NCI-H1694 treated with DMSO at 0.1 percent for 48 hours (cell line): ENCODE measurements around the gene KIF21B.

Experiments
- DNase-seq: peaks from one replicate; lab custom pipeline; 2025; lab: John Stamatoyannopoulos, UW

KIF21B gene

DNA sequence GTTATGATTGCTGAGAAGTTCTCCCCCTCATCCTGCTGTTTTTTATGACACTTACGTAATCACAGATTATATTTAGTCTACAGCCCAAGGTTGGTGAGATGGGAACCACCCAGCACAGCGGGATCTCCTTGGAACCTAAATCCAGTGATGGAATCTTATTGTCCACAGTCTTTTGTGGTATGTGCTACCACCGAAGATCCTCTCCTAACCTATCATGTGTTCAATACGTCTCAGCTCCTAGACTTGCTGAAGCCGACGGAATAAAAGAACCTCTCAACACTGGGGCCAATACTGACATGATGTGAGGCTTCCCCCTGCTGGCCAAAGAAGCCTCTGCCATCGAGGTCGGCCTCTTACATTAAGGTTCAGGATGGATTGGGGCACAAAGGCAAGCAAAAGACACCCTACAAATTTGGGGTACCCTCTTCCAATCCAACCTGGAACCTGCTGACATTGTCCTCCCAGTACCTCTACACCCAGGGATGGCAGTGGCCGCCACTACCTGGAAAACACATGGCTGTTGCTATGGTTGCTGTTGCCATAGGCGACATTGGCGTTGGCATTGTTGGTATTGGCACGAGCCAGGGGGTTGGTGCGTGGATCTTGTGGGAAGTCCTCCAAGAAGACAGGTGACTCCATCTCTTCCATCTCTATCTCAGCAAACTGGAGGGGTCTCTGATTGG is 19.4 kb upstream of the KIF21B start:
- peak; percentile 71 for DNase-seq

DNA sequence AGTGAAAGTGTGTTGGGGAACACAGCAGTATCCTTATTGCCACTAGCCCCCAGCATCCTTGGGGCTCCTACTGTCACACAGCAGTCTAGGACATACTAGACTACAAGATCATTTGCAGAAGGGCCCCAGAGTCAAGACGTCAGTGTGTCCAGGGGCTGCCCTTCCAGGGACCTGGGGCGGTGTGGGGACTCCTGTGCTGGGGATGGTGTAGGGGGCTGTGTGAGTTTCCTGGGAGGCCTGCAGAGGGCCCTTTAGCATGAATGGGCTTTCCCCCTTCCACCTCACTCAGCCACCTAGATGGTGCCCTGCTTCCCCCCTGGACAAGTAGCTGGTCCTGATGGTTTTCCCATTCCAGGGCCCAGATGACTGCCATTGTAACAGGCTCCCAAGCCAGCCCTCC is 17.5 kb upstream of the KIF21B start:
- no peak for DNase-seq

DNA sequence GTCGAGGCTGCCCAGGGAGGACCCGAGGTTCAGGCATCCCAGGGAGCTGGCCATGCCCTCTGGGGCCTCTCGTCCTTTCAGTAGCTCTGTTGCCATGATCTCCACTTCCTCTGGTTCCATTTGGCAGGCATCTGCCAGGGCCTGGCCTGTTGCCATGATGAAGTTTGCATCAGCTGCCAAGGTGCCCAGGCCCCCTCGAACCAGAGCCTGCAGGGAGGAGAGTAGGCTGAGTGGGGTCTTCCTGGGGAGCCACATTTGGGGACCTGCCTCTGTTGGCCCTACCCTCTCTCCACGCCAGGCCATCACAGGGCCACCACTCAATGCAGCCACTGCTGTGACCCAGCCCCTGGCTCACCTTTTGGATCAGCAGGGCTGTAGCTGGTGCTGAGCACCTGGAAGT is 16.4 kb upstream of the KIF21B start:
- peak; percentile 51 for DNase-seq

DNA sequence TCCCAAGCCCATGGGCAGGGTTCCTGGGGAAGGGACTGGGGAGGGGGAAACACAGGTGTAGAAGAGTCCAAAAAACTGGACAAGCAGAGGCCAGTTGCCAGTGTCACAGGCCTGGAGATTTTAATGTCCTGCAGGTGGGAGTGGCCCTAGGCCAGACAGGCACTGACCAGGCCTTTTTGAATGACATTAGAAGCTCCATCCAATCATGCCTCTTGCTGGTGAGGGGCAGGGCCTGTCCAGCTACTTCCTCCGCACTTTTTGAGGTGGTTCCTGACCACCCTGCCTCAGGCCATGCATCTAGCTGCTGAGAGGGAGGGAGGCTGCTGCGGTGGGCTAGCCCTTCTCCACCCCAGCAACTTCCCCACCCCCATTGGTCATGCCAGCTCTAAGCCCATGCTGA is 15.9 kb upstream of the KIF21B start:
- DNase-seq: no peak

DNA sequence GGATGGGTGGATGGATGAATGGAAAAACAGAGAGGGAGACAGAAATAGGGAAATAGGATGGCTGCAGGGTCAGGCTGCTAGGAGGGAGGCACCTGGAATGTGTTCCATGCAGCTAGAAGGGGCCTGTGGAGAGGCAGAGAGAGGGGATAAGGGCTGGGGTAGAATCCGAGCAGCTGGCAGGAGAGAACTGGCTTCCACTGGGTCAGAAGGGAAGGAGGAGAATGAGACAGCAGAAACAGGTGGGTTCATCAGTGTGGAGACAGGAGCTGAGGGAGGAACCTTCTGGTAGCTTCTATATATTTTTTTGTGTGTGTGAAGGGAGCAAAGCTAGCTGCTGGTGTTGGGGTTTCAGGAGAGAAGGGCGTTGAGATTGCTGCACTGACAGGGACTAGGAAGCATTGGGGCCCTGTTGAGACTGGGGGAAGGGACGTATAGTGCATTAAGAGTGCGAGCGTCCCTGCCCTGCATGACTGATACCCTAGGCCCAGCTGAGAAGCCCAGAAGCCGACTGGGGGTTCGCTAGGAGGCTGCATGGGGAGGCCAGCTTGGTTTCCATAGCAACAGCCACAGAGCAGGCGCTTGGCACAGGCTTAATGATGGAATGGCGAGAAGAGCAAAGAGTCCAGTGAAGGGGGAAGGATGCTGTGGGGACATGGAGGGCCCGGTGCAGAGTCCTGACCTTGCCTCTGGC is 14.8 kb upstream of the KIF21B start:
- DNase-seq: no peak

DNA sequence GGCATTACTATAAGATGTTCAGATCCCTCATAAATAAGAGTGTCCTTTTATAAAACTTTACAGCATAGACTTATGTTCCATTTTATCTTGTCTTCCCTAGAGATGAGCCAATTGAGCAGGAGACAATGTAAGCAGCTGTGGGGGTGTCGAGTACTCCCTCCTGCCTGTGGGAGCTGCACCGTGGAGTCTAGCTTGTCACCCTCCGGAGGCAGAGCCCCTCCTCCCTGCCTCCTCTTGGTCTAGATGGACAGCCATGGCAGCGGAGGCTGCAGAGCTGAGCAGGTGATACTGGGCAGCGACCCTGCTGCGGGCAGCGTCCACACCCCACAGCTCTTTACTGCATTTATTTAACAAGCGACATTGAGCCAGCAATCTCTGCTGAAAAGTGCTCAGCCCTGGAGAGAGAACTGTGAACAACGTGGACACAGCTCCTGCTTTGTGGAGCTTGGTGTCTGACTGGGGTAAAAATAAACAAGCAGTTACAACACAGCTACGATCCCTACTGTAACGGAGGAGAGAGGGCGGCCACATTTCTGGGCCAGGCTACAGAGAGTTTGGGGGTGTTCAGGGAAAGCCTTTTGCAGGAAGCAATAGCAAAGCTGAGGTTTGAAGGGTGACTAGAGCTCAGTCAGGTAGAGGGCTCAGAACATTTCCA is 12.8 kb upstream of the KIF21B start:
- no peak for DNase-seq

DNA sequence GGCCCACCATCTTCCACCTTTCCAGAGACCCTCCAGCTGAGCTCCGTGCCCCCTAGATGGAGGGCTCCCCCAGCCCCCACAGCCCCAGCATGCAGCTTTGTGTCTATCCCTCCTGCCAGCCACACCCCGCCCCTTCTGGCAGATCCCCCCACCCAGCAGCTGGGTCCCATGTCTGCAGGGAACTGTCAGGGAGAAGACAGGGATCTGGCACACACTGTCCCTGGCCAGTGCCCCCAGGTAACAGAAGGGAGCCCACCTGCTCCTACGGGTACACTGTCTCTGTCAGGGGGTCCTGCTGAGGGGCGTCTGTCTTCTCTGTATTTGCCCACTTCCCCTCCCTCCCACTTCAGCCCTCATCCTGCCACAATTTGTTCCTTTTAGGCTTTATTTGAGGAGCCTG is 11.2 kb upstream of the KIF21B start:
- DNase-seq: no peak

DNA sequence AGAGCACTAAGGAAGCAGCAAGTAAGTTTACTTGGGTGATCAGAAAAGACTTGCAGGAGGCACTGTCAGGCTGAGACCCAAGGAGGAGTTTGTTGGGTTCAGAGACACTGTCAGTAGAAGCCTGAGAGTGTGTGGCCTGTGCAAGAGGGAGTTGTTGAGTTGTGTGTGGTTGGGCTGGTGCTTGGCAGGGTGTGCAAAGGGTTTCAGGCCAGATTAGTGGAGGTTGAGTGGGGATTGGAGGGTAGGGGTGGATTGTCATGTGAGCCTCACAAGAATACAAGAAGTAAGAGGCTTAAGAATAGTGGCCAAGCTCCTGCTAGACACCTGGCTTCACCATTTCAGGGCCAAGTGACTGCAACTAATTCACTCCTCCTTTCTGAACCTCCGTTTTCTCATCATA is 8.9 kb upstream of the KIF21B start:
- no peak for DNase-seq

DNA sequence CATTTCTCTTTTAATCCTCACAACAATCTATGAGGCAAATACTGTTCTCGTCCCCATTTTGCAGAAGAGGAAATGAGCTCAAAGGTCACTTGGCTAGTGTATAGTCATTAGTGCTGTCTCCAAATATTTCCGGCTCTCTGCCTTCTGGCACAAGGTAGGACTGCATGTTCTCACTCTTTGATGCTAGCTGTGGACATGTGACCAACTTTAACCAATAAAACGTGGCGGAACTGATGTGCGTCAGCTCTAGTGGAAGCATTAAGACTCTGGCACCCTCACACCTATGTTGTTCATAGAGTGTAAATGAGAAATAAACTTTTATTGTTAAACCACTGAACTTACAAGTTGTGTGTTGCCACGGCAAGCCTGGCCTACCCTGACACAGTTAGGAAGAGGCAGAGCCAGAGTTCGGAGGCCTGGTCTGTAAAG is 5.0 kb upstream of the KIF21B start:
- DNase-seq: no peak

DNA sequence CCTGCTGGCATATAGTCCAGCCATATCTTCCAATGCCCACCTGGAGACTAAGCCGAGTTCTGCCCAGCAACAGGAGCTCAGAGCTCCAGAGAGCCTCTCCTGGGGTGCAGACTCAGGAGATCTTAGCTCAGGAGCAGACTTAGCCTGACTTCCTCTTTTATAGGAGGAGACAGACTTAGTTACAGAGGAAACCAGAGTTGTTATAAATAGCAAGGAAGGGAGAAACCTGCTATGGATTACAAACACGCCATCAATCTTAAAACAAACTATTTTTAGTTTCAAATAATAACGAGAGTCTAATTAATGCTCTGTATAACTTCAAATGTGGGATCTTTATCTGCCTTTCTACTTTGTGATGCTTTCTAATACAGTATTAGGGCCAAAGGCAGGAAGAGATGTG is 3.3 kb upstream of the KIF21B start:
- DNase-seq: no peak

DNA sequence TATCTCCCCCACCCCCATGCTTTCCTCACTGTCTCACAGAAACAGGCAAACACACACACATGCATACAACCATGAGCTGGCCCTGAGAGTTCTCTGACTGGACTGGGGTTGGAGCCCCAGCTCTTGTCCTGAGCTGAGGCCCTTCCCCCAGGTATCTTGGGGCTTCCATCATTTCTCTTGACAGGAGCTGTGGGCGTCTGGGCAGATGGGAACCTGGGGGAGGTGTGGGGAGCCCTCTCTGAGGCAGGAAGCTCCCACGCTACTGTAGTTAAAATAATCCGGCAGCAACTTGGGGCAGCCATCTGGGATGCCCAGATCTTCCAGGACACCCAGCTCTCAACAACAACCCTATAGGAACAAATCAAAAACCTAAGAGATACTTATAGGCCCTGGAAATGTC is 2.7 kb upstream of the KIF21B start:
- DNase-seq: no peak

DNA sequence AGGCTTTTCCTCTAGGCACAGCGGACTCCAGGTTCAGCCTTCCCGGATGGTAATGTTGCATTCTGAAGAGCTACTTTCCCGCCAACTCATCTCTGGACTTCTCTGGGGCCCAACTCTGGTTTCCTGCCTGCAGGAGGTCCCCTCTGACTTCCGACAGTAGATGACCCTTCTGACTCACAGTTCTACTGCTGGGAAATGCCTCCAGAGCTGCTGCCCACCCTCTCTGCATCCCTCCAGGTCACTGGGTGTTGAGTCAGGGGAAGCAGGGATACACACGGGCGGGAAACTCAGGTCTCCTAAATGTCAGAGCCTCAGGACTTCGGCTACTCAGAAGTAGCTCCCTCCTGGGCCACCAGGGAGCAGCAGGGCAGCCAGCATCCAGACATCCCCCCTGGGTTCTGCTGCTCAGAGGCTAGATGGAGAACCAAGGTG is 2.1 kb upstream of the KIF21B start:
- peak; percentile 17 for DNase-seq

DNA sequence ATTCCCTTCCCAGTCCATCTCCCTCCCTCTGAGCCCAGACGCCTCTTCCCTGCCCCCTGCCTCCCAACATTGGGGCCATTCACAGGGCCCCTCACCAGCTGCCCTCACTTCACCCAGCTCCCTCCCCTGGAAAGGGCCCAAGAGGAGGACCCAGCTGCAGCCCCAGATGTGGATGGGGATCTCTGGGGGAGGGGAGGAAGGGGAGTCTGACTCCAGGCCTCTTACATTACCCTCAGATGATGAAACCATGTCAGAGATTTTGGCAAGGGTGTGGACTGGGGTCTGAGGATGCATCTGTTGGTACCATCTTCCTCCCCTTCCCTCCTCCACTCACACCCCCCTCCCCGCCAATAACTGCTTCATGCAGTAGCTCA is 1.1 kb upstream of the KIF21B start:
- DNase-seq: no peak

DNA sequence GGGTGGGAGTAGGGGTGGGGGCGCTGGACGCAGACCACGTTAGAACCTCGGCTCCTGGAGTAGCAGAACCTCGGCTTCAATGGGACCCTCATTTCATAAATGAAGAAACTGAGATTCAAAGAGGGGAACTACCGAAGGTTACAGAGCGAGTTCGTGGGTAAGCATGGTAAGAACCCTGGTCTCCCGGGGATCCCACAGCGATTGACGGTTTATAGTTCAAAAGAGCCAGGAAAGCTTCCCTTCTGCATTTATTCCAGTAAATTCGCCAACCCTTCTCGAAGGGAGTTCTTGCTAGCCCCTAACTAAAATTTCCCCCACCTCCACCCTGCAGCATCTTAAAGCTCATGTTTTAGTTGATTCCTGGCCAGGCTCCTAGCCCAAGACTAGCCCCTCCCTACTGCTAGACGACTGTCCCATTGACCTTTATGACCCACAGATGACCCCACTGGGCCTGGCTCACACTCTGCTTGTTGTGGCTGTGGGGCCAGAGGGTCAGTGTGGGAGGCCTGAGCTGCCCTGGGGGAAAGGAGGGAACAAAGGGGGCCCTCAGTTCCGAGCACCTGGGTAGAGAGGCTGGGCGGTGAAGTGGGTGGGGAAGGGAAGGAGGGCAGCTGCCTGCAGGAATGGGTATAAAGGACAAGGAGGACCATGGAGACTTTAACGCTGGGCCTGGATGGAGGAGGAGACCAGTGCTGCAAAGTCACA is 558 bp upstream of the KIF21B start:
- DNase-seq: no peak

DNA sequence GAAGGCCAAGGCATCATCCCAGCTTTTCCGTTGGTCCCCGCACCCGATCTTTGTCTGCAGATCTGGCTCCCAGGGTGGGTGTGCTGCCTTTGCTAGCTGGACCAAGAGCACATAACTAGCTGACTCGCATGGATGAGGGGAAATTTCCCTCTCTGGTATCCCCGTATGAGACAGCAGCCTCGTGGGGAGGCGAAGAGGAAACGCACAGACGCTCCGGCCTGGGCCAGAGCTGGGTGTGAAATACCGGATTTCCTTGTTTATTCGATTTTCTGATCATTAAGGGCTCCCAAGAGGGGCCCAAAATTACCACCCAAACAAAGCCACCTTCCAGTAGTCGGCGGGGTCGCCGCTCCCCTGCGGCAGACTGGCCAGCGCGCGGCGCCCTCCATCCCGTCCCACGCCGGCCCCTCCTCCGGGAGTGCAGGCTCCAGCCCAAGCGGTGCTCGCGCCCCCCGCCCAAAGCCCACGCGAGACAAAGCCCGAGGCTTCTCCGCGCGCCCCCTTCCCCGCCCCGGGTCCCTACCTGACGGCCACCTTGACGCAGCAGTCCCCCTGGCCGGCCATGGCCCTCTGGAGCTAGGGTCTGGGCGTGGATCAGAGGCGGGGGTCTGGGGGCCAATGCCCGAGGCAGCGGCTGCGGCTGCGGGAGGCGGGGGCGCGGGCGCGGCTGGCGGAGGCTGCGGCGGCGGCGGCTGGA is 546 bp downstream of the KIF21B start:
- DNase-seq: no peak

DNA sequence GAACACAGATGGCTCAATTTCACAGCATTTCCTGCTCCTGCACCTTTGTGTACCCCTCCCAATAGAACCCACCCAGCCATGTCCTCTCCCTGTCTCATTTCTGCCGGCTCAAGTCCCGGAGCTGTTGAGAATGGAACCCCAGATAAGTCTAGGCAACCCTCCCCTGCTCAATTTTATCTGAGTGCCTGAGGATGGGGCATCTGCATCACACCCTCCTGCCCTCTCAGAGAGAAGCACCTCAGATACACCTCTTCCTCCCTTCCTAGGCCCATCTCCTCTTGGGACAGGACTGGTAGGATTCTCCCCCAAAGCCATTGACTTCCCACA is 1.1 kb downstream of the KIF21B start:
- DNase-seq: no peak

DNA sequence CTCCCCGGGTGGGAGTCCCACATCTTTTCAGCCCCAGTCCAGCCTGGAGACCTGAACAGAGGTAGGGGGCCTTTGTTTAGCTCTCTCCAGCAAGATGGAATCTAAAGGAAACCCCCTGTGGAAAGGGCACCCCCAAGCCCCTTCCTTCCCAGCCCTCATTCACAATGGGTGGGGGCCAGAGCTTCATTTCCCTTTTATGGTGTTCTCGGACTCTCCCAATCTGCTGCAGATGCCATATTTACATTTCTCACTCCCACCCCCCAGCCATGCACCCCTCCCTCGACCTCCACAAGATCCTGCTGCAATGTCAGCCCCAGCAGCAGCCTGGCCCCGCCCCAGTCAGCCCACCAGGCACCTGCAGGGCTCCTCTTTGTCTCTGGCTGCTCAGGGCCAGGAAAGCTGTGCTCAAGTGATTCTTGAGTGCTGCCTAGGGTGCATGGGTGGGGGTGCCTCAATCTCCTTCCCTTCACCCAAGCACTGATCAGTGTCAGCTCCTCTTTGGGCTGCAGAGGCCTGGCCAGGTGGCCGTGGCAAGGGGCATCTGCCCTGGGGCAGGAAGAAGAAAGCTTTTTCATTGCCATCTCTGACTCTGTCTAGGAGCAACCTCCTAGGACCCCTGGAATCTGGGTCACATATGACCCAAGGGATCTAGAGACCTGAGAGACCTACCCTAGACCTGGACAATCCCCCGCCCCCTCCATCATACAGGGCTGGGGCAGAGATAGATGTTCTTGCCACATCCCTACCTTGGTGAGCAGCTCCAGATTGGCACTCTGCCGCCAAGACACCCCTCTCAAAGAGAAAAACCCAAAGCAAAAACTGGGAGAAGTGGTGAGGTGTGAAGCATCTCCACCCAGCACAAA is 1.7 kb downstream of the KIF21B start:
- DNase-seq: no peak

DNA sequence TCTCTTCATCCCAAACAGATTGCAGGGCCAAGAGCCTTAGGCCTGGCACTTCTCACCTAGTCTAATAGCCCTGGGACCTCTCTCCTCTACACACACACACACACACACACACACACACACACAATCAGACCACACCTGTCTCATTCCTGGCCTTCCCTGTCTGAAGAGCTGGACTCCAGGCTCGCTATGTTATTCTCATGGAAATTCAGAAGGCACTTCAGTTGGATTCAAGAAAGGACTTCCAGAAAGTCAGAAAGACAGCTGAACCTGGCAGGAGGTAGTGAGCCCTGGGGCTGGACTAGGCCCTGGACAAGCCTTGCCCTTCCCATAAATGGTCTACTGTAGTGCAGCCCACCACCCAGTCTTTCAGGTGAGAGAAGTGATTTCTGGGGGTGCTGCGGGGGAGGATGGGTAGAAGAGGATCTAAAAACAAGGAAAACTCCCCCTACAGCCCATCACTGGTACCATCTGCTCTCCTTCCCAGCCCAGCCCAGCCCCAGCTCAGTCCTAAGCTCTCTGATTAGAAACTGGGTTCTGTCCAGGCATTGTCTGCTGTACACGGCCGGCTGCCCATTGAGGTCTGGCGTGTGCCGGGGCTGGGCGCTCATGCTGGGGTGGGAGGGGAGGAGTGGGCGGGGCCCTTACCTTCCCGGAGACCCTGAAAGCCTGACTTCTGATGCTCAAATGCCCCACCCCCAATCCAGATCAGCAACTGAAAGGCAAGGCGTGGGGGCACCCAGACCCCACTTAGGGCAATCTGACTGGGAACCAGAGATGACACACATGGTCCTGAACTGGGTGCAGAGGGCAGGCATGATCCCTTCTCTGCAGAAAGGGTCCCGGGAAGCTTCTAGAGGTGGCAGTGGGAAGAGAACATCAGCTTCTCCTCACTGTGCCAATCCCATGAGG is 2.5 kb downstream of the KIF21B start:
- peak; percentile 40 for DNase-seq

DNA sequence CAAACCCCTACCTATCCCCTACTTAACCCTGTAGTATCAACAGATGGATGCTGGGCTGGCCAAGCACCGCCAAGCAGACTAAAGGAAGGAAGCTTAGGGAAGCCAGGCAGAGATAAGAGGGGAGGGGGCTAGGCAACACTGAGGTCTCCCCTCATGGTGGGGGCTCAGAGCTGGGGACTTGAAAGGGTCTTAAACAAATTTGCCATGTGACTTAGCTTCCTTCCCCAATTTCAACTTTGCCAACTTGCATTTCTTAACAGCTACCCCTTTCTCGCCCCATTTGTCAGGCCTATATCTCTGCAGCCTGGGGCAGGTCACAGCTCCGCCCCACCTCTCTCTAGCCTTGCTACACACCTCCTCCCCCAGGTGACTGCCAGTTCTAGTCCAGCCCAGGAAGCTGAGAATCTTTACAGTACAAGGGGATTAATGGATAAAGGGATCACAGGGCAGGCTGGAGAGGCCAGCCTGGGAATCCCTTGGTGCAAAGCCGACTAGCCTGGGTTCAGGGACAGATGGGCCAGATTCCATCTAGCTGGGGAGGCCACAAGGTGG is 3.4 kb downstream of the KIF21B start:
- DNase-seq: no peak
